WTC11 (cell line): ENCODE data around the gene PLA2G2E. TPM values are rescaled to one million over a fixed set of nuclear protein-coding genes. Genes with fewer than 3 reads are reported as not detected.

ENCODE experiments used
- ATAC-seq: fragments of 200-7000 bp; cut with Tn5 transposase; 2 replicates; pipeline ENCODE4 v1.10.0; 2021; ENCODE audit warnings: mild to moderate bottlenecking, moderate library complexity
- CTCF ChIA-PET: fragments of 300-600 bp; sonication (Branson Sonifier 250); formaldehyde crosslinking; loops from one replicate; lab custom pipeline; 2021; ENCODE audit warnings: antibody characterized with exemption; lab: Charles Lee
- POLR2A ChIA-PET: fragments of 350-600 bp; sonication (Branson Sonifier 250); formaldehyde crosslinking; loops from one replicate; lab custom pipeline; 2021; ENCODE audit warnings: antibody characterized with exemption; lab: Charles Lee
- DNase-seq: peaks from one replicate; pipeline ENCODE4 v3.0.0; 2021; ENCODE audit warnings: low spot score
- H3K27ac Mint-ChIP-seq: 2 replicates; pipeline ENCODE4 v1.8.0; 2021; ENCODE audit warnings: mixed read lengths
- H3K27me3 Mint-ChIP-seq: 2 replicates; pipeline ENCODE4 v1.8.0; 2021; ENCODE audit warnings: low read depth, mild to moderate bottlenecking, moderate library complexity, mixed read lengths
- H3K36me3 Mint-ChIP-seq: 2 replicates; pipeline ENCODE4 v1.8.0; 2021; ENCODE audit warnings: mixed read lengths
- H3K4me1 Mint-ChIP-seq: 2 replicates; pipeline ENCODE4 v1.8.0; 2022; ENCODE audit warnings: mixed read lengths
- H3K4me3 Mint-ChIP-seq: 2 replicates; pipeline ENCODE4 v1.8.0; 2021; ENCODE audit warnings: mild to moderate bottlenecking, moderate library complexity, mixed read lengths
- H3K9me3 Mint-ChIP-seq: 2 replicates; pipeline ENCODE4 v1.8.0; 2021; ENCODE audit warnings: mixed read lengths
- ATF1 ChIP-seq: sonication (generic); formaldehyde crosslinking; IDR thresholded peaks from 2 replicates; pipeline ENCODE4 v1.8.1; 2023; ENCODE audit warnings: mild to moderate bottlenecking, moderate library complexity, missing genetic modification reagents
- FOXJ3 ChIP-seq: sonication (generic); formaldehyde crosslinking; IDR thresholded peaks from 2 replicates; pipeline ENCODE4 v1.9.0; 2021; ENCODE audit warnings: missing genetic modification reagents, mild to moderate bottlenecking, borderline replicate concordance
- IRF2 ChIP-seq: sonication (generic); formaldehyde crosslinking; IDR thresholded peaks from 2 replicates; pipeline ENCODE4 v1.8.0; 2022; ENCODE audit warnings: low read depth, missing genetic modification reagents, borderline replicate concordance
- JAZF1 ChIP-seq: fragments of 250-450 bp; sonication (Bioruptor Pico); IDR thresholded peaks from 2 replicates; pipeline ENCODE4 v1.9.0; 2021; ENCODE audit warnings: moderate library complexity, mild to moderate bottlenecking, inconsistent platforms
- JUN ChIP-seq: sonication (generic); formaldehyde crosslinking; IDR thresholded peaks from 2 replicates; pipeline ENCODE4 v1.8.0; 2023; ENCODE audit warnings: mild to moderate bottlenecking, missing genetic modification reagents
- MYBL2 ChIP-seq: sonication (generic); formaldehyde crosslinking; IDR thresholded peaks from 2 replicates; pipeline ENCODE4 v1.8.1; 2023; ENCODE audit warnings: mild to moderate bottlenecking, moderate library complexity, missing genetic modification reagents
- NFATC4 ChIP-seq: fragments of 250-450 bp; sonication (Bioruptor Pico); IDR thresholded peaks from 2 replicates; pipeline ENCODE4 v1.9.0; 2021; ENCODE audit warnings: mild to moderate bottlenecking
- NFYB ChIP-seq: sonication (generic); formaldehyde crosslinking; conservative IDR thresholded peaks from 2 replicates; pipeline ENCODE4 v1.8.0; 2022; ENCODE audit warnings: low read depth, missing genetic modification reagents
- OVOL2 ChIP-seq: fragments of 250-450 bp; sonication (Bioruptor Pico); IDR thresholded peaks from 2 replicates; pipeline ENCODE4 v1.9.0; 2021; ENCODE audit warnings: mild to moderate bottlenecking, borderline replicate concordance
- RORB ChIP-seq: fragments of 250-450 bp; sonication (Bioruptor Pico); IDR thresholded peaks from 2 replicates; pipeline ENCODE4 v1.9.0; 2021; ENCODE audit warnings: mild to moderate bottlenecking
- SMAD4 ChIP-seq: sonication (generic); formaldehyde crosslinking; IDR thresholded peaks from 2 replicates; pipeline ENCODE4 v1.8.0; 2022; ENCODE audit warnings: mild to moderate bottlenecking, missing genetic modification reagents
- ZNF232 ChIP-seq: sonication (generic); formaldehyde crosslinking; IDR thresholded peaks from 2 replicates; pipeline ENCODE4 v1.8.0; 2022; ENCODE audit warnings: mild to moderate bottlenecking, missing genetic modification reagents
- ZNF317 ChIP-seq: sonication (generic); formaldehyde crosslinking; IDR thresholded peaks from 2 replicates; pipeline ENCODE4 v1.8.1; 2023; ENCODE audit warnings: low read depth, mild to moderate bottlenecking, moderate library complexity, missing genetic modification reagents, borderline replicate concordance
- ZNF423 ChIP-seq: fragments of 250-450 bp; sonication (Bioruptor Pico); IDR thresholded peaks from 2 replicates; pipeline ENCODE4 v2.1.2; 2022; ENCODE audit warnings: mild to moderate bottlenecking, moderate library complexity
- ZNF671 ChIP-seq: fragments of 250-450 bp; sonication (Bioruptor Pico); IDR thresholded peaks from 2 replicates; pipeline ENCODE4 v1.8.0; 2021; ENCODE audit warnings: mild to moderate bottlenecking
- total RNA-seq: library from RNA; stranded (reverse); gene quantifications from 3 replicates; pipeline ENCODE4 v1.2.3, GENCODE V29; 2021
- TF ChIP-seq, protein P1 (sequence below): fragments of 250-450 bp; sonication (Bioruptor Pico); IDR thresholded peaks from 2 replicates; pipeline ENCODE4 v2.1.2; 2022; ENCODE audit warnings: mild to moderate bottlenecking, moderate library complexity
- TF ChIP-seq, protein P2 (sequence below): sonication (generic); formaldehyde crosslinking; IDR thresholded peaks from 2 replicates; pipeline ENCODE4 v1.8.1; 2022; ENCODE audit warnings: low read depth, mild to moderate bottlenecking, moderate library complexity, missing genetic modification reagents, borderline replicate concordance
- TF ChIP-seq, protein P3 (sequence below): sonication (generic); formaldehyde crosslinking; IDR thresholded peaks from 2 replicates; pipeline ENCODE4 v1.8.0; 2023; ENCODE audit warnings: mild to moderate bottlenecking, missing genetic modification reagents
- TF ChIP-seq, protein P4 (sequence below): sonication (generic); formaldehyde crosslinking; conservative IDR thresholded peaks from 2 replicates; pipeline ENCODE4 v1.8.1; 2023; ENCODE audit warnings: mild to moderate bottlenecking, low read depth, missing genetic modification reagents, moderate library complexity
- TF ChIP-seq, protein P5 (sequence below): sonication (generic); formaldehyde crosslinking; IDR thresholded peaks from 2 replicates; pipeline ENCODE4 v1.8.1; 2023; ENCODE audit warnings: mild to moderate bottlenecking, missing genetic modification reagents

PLA2G2E gene
- total RNA-seq, 1 experiment from 2014 or later: not detected

DNA sequence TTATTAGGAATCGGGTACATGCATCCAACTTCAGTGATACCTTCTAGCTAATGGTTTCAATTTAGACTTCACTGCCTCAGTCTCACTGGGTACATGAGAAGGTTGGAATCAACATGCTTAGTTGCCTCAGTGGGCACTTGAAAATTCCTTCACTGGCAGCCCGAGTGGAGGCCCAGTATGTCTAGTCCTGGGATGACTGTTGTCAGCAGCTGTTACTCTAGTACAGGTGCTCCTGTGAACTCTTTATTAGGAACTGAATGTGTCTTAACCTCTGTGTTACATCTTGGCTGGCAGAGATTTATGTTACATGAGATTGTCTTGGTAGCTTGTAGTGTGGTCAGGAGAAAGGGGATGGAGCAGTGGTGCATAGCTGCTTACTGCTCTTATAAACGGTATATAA lies 13.4 kb downstream of the PLA2G2E start:
- ATAC-seq (no peak), DNase-seq (no peak)
- peaks cover 73% of the 10 kb centered on the region for H3K36me3 Mint-ChIP-seq
- no peaks in the 10 kb centered on the region for H3K4me1 Mint-ChIP-seq
- H3K4me3 Mint-ChIP-seq: no peak overlapping the region
- no peaks in the 10 kb centered on the region for H3K9me3 Mint-ChIP-seq
- ChIA-PET CTCF (interaction anchor here (0.7 to 1.5 kb wide), 3 partner anchors 28 to 303 kb away, joined by 3 read pairs; partner anchors contain the start of gene OTUD3), POLR2A (interaction anchor here (0.5 kb wide), 1 partner anchor 90 kb away, joined by 3 read pairs; no protein-coding TSS in a partner anchor)
- no peaks in the 10 kb centered on the region for H3K27me3 Mint-ChIP-seq
- TF ChIP-seq JAZF1 (no peak), MYBL2 (CRISPR knock-in tag) (no peak), ZNF423 (no peak), SMAD4 (no peak), RORB (CRISPR knock-in tag) (no peak), FOXJ3 (CRISPR knock-in tag) (no peak), IRF2 (CRISPR knock-in tag) (no peak), JUN (CRISPR knock-in tag) (no peak), ZNF671 (CRISPR knock-in tag) (no peak), ZNF317 (no peak), OVOL2 (CRISPR knock-in tag) (no peak), ZNF232 (no peak), NFYB (no peak), ATF1 (no peak), NFATC4 (CRISPR knock-in tag) (no peak)
- TF ChIP-seq, protein P1, sequence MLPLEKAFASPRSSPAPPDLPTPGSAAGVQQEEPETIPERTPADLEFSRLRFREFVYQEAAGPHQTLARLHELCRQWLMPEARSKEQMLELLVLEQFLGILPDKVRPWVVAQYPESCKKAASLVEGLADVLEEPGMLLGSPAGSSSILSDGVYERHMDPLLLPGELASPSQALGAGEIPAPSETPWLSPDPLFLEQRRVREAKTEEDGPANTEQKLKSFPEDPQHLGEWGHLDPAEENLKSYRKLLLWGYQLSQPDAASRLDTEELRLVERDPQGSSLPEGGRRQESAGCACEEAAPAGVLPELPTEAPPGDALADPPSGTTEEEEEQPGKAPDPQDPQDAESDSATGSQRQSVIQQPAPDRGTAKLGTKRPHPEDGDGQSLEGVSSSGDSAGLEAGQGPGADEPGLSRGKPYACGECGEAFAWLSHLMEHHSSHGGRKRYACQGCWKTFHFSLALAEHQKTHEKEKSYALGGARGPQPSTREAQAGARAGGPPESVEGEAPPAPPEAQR (CRISPR knock-in tag): no peak
- TF ChIP-seq, protein P2, sequence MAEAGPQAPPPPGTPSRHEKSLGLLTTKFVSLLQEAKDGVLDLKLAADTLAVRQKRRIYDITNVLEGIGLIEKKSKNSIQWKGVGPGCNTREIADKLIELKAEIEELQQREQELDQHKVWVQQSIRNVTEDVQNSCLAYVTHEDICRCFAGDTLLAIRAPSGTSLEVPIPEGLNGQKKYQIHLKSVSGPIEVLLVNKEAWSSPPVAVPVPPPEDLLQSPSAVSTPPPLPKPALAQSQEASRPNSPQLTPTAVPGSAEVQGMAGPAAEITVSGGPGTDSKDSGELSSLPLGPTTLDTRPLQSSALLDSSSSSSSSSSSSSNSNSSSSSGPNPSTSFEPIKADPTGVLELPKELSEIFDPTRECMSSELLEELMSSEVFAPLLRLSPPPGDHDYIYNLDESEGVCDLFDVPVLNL (CRISPR knock-in tag): no peak
- TF ChIP-seq, protein P3, sequence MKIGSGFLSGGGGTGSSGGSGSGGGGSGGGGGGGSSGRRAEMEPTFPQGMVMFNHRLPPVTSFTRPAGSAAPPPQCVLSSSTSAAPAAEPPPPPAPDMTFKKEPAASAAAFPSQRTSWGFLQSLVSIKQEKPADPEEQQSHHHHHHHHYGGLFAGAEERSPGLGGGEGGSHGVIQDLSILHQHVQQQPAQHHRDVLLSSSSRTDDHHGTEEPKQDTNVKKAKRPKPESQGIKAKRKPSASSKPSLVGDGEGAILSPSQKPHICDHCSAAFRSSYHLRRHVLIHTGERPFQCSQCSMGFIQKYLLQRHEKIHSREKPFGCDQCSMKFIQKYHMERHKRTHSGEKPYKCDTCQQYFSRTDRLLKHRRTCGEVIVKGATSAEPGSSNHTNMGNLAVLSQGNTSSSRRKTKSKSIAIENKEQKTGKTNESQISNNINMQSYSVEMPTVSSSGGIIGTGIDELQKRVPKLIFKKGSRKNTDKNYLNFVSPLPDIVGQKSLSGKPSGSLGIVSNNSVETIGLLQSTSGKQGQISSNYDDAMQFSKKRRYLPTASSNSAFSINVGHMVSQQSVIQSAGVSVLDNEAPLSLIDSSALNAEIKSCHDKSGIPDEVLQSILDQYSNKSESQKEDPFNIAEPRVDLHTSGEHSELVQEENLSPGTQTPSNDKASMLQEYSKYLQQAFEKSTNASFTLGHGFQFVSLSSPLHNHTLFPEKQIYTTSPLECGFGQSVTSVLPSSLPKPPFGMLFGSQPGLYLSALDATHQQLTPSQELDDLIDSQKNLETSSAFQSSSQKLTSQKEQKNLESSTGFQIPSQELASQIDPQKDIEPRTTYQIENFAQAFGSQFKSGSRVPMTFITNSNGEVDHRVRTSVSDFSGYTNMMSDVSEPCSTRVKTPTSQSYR (CRISPR knock-in tag): no peak
- TF ChIP-seq, protein P4, sequence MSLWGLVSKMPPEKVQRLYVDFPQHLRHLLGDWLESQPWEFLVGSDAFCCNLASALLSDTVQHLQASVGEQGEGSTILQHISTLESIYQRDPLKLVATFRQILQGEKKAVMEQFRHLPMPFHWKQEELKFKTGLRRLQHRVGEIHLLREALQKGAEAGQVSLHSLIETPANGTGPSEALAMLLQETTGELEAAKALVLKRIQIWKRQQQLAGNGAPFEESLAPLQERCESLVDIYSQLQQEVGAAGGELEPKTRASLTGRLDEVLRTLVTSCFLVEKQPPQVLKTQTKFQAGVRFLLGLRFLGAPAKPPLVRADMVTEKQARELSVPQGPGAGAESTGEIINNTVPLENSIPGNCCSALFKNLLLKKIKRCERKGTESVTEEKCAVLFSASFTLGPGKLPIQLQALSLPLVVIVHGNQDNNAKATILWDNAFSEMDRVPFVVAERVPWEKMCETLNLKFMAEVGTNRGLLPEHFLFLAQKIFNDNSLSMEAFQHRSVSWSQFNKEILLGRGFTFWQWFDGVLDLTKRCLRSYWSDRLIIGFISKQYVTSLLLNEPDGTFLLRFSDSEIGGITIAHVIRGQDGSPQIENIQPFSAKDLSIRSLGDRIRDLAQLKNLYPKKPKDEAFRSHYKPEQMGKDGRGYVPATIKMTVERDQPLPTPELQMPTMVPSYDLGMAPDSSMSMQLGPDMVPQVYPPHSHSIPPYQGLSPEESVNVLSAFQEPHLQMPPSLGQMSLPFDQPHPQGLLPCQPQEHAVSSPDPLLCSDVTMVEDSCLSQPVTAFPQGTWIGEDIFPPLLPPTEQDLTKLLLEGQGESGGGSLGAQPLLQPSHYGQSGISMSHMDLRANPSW (CRISPR knock-in tag): no peak
- TF ChIP-seq, protein P5, sequence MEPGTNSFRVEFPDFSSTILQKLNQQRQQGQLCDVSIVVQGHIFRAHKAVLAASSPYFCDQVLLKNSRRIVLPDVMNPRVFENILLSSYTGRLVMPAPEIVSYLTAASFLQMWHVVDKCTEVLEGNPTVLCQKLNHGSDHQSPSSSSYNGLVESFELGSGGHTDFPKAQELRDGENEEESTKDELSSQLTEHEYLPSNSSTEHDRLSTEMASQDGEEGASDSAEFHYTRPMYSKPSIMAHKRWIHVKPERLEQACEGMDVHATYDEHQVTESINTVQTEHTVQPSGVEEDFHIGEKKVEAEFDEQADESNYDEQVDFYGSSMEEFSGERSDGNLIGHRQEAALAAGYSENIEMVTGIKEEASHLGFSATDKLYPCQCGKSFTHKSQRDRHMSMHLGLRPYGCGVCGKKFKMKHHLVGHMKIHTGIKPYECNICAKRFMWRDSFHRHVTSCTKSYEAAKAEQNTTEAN (CRISPR knock-in tag): no peak
- H3K27ac Mint-ChIP-seq: no peak overlapping the region
